ENCODE data around the gene CCDC40.

Gene CCDC40

DNA sequence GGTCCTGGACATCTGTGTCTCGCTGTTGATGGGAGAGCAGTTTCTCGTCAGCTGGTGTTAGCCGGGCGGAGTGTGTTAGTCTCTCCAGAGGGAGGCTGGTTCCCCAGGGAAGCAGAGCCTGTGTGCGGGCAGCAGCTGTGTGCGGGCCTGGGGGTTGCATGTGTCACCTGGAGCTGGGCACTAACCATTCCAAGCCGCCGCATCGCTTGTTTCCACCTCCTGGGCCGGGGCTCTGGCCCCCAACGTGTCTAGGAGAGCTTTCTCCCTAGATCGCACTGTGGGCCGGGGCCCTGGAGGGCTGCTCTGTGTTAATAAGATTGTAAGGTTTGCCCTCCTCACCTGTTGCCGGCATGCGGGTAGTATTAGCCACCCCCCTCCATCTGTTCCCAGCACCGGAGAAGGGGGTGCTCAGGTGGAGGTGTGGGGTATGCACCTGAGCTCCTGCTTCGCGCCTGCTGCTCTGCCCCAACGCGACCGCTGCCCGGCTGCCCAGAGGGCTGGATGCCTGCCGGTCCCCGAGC is 82.9 kb downstream of the CCDC40 start:
- DNase-seq, result no peak

GRCh38 chr17:80119839-80120238 is 83.4 kb downstream of the CCDC40 start:
- DNase-seq, result no peak

DNA sequence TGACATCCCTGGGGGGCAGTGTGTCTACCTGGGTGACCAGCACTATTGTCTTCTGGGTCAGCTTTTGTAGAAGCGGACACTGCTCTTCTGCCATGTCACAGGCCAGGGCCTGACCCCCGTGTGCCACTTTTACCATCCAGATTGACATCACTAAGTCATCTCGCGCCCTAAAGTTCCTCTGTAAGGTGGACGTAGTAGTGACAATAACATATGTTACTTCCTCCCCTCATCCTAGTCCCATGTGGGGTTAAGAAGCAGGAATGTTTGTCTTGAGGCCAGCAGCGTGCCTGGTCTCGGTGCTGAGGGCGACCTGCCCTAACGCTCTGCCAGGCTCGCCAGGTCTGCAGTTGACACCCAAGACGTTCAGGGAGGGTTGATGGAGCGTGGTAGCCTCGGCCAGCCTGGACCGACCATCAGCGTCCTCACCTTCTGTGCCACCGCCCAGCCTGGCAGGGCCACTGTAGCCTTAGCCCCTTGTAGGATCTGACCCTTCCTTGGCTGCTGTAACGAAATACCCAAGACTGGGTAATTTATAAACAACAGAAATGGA is 85.7 kb downstream of the CCDC40 start:
- no peak for DNase-seq

GRCh38 chr17:80122926-80123505 is 86.6 kb downstream of the CCDC40 start:
- no peak for DNase-seq

GRCh38 chr17:80123791-80124190 is 87.3 kb downstream of the CCDC40 start:
- no peak for DNase-seq

DNA sequence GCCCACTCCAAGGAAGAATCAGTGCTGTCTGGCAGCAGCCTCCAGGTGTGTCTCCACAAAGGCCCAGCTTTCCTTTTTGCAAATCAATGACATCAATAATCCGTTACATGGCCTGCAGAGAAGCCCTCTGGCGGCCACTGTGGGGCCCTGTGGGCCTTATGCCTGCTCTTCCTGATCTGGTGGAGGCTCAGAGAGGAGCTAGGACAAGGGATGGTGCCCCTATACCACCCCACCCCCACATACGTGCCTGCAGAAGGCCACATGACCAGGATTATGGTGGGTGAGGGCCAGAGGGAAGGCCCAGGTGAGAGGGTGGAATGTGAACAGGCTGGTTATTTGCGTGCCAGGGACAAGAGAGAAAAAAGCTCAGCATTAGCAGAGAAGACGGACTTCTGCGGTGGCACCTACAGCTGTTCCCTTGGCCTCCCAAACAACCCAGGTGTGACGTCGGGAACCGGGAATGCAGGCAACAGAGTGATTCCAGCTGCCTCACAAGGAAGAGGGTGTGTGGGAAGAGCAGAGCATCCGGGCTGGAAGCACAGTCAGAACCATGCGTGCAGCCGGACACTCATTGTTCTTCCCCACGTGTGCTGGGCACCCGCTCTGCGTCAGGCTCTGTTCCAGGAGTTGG is 88.0 kb downstream of the CCDC40 start:
- DNase-seq, result no peak

DNA sequence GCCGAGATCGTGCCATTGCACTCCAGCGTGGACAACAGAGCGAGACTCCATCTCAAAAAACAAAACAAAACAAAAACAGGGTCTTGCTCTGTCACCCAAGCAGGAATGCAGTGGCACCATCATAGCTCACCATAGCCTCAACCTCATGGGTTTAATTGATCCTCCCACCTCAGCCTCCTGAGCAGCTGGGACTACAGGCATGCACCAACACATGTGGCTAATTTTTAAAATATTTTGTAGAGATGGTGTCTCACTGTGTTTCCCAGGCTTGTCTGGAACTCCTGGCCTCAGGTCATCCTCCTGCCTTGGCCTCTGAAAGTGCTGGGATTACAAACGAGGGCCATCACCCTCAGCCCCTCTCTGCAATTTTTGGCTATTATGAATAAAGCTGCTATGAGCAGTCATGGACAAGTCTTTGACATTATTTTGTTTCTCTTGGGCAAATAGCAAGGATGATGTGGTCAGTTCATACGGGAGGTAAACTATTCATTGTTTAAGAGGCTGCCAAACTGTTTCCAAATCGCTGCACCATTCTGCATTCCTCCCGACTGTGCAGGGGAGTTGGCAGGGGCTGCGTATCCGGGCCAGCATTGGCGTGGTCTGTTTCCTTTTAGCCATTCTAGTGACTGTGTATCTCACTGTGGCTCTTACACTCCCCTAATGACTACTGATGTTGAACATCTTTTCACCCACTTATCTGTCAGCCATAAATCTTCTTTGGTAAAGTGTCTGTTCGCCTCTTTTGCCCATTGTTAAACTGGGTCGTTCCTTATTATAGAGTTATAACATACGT is 89.4 kb downstream of the CCDC40 start:
- no peak for DNase-seq

GRCh38 chr17:80126449-80126715 is 89.9 kb downstream of the CCDC40 start:
- DNase-seq, result no peak

- DNase-seq, result no peak
These were observed 92.6 kb downstream of the CCDC40 start for GRCh38 chr17:80129006-80129565.

DNA sequence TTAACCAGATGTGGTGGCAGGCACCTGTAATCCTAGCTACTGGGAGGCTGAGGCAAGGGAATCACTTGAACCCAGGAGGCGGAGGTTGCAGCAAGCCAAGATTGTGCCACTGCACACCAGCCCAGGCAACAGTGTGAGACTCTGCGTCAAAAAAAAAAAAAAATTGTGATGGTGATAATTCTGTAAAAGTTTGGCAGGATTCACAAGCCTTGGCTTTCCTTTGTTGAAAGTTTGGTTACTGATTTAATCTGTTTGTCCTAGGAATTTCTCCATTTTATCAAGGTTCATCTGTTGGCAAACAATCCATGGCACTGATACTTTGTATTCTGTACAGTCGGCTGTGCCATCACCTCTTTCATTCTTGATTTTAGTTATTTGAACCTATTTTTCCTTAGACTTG is 94.5 kb downstream of the CCDC40 start:
- no peak for DNase-seq

- DNase-seq, result no peak
These were observed 96.6 kb downstream of the CCDC40 start for GRCh38 chr17:80132906-80133625.

DNA sequence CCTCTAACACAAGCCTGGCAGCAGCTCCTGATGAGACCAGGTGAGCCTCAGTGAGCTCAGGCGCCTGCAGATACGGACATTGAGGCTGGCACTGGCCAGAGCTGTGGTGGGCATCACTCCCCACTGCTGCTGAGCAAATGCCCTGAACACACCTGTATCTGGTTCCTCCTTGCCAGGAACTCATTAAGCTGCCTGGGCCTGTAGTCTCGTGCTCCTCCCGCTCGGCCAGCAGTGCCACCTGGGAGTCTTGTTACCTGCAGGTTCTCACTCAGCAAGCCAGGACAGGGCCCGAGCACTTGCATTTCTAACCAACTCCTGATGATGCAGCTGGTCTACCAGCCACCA is 97.2 kb downstream of the CCDC40 start:
- DNase-seq, result no peak

GRCh38 chr17:80137131-80137530 is 100.7 kb downstream of the CCDC40 start:
- DNase-seq, result no peak

- DNase-seq, result no peak
These were observed 102.5 kb downstream of the CCDC40 start for GRCh38 chr17:80138856-80139426.

GRCh38 chr17:80141463-80142165 is 105.2 kb downstream of the CCDC40 start:
- no peak for DNase-seq

DNA sequence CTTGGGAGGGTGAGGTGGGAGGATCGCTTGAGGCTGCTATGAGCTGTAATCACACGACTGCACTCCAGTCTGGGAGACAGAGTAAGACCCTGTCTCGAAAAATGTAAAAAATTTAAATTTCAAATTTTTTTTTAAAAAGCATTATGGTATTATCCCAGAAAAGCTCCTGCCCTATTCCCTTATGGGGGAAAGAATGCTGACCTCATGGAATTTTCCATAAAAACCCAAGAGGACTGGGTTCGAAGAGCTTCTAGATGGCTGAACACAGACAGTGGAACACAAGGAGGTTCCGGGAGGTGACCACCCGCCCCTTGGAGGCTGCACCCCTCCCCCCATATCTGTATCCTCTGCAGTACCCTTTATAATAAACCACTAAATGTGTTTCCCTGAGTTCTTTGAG is 106.5 kb downstream of the CCDC40 start:
- no peak for DNase-seq

GRCh38 chr17:80145076-80146075 is 108.9 kb downstream of the CCDC40 start:
- DNase-seq, result no peak

- no peak for DNase-seq
These were observed 109.9 kb downstream of the CCDC40 start for GRCh38 chr17:80146121-80147034.

GRCh38 chr17:80147035-80147822 is 110.8 kb downstream of the CCDC40 start, which contains the start of gene EIF4A3:
TSS of gene EIF4A3 (minus strand) at chr17:80147128. CDS start at chr17:80146961, 167 bp downstream.
- peak; percentile 85 to 93 (median 90) for DNase-seq
